NCI-H524 treated with DMSO at 0.1 percent for 48 hours (cell line): ENCODE measurements around the gene SAGE1.
"Not testable (repeated sequence)": the region's sequence is repeated elsewhere in the genome, so short reads cannot be mapped to it uniquely, and the experiment has no call there.

Experiments used
- DNase-seq: peaks from one replicate; lab custom pipeline; 2025; lab: John Stamatoyannopoulos, UW

The SAGE1 gene

GRCh38 chrX:135893294-135893817 is at the start of gene SAGE1, which contains the start of gene CT45A10:
Gene SAGE1, plus strand, starts transcription at chrX:135893716. Its CDS starts 2,527 bp downstream, at chrX:135896243.
Gene CT45A10, minus strand, starts transcription at chrX:135893444. Its CDS starts 8,100 bp downstream, at chrX:135885344.
- DNase-seq, result no peak

DNA sequence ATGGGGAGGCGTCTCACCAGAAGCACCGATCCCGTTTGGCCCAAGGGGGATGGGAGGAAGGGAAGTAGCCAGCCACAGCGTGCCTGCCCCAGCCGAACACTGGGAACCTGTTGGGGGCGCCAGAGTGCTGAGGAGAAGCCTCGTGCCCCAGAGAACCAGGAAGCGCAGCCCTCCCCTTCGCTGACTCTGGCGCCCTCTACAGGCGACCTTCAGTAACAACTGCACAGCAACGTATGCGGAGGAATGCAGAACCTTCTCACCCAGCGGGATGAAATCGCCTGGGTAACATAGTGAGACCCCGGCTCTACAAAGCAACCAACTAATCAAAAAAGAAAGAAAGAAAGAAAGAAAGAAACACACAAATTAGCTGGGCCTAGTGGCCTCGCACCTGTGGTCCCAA is 39.1 kb upstream of the SAGE1 start, which contains the start of gene CT45A8:
Gene CT45A8 (minus strand): TSS at position 101 of the 400 bp plus-strand sequence. CDS start 3,755 bp downstream, outside the sequence.
- DNase-seq, result not testable (repeated sequence)

GRCh38 chrX:135871712-135872111 is 21.8 kb upstream of the SAGE1 start, which contains the start of gene CT45A9:
Gene CT45A9, minus strand, starts transcription at chrX:135871812. Its CDS starts 3,751 bp downstream, at chrX:135868061.
- DNase-seq, result not testable (repeated sequence)

DNA sequence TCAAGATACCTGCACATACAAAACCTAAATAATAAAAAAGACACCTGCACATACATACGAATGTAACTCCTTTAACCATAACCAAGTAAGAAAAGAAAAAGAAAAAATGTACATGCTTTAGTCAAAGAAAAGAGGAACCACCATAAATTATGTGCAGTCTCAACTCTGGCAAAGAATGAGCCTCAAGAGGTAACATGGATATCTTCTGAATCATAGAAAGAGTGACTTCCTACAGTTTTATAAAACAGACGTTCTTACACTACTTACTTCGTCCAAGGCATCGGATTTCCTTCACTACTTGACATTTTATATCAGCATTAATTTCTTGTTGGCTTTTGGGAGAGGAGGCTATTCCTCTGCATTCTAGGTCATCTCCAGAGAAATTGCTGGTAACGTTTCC is 10.8 kb upstream of the SAGE1 start:
- not testable (repeated sequence) for DNase-seq

DNA sequence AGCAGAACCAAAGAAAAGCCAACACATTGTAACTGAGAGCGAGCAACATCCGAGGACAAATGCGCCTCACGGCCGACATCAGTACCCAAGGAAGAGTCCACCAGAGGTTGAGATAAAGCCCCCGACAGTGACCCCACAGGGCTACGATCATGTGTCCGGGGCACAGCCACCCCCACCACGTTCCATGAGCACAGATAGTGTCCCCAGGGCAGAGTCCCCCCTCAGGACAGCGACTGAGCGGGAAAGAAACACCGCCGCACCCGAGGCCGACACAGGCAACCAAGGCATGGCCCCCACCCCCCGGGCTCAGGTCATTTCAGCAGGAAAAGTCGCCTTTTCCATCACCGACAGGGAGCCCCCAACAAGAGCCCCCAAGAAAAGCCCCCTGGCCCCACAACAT is 5.3 kb upstream of the SAGE1 start:
- DNase-seq, result not testable (repeated sequence)

DNA sequence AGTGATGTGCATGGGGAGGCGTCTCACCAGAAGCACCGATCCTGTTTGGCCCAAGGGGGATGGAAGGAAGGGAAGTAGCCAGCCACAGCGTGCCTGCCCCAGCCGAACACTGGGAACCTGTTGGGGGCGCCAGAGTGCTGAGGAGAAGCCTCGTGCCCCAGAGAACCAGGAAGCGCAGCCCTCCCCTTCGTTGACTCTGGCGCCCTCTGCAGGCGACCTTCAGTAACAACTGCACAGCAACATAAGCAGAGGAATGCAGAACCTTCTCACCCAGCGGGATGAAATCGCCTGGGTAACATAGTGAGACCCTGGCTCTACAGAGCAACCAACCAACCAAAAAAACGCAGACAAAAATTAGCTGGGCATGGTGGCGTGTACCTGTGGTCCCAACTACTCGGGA is 4.5 kb upstream of the SAGE1 start:
- not testable (repeated sequence) for DNase-seq

GRCh38 chrX:135890087-135890585 is 3.4 kb upstream of the SAGE1 start:
- DNase-seq, result no peak

DNA sequence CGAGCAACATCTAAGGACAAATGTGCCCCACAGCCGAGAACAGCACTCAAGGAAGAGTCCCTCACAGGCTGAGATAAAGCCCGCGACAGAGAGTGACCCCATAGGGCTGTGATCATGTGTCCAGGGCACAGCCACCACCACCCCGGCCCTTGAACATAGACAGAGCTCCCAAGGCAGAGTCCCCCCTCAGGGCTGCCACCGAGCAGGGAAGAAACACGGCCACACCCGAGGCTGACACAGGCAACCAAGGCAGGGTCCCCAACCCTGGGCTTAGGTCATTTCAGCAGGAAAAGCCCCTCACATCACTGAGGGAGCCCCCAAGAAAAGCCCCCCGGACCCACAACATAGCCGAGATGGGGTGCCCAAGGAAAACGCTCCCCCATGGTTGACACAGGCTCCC is 735 bp upstream of the SAGE1 start:
- no peak for DNase-seq

DNA sequence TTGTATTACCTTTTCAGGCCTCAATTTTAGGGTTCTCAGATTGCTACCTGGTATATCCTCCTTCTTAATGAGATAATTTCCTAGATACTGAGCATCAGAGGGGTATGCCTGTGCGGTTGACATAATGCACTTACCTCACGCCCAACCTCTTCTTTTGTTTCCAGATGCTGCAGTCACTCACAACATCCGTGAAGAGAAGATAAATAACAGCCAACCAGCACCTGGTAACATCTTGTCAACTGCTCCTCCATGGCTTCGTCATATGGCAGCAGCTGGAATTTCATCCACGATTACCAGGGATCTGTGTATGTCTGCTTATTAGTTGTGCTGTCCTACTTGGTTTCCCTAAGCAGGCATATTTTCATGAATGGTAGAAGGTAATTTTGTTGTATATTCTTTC is 16.7 kb downstream of the SAGE1 start:
- no peak for DNase-seq

DNA sequence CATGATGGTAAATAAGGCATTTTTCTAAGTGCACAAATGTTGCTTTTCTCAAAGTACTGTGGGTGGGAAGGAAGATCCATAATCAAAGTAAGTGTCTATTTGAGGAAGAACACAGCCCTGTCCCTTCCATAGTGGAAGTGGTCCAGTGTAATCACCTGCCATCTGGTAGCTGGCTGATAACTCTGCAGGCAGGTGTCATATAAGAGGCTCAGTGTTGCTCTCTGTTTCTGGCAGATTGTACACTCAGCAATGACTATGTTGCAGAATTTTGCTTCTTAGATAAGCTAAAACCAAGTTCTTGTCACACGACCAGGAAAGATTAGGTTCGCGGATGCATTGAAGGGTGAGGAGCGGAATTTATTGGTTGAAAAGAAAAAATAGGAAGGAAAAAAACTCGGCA is 20.9 kb downstream of the SAGE1 start:
- no peak for DNase-seq

DNA sequence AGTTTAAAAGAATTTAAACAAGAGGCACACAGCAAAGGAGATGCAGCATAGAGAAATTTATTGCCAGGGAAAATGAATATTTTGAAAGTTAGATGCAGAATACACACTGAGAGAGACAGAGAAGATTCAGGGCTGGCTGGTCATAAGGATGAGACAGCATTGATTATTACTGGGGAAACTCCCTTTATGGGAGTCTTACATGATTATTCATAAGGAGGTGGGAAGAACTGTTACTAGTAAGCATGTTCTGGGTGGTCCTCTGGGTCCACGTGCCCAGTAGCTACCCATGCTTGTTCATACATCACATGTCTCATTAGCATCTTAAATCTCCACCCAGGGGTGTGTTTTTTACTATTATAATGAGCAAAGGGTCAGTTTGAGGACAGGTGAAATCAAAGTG is 27.0 kb downstream of the SAGE1 start:
- DNase-seq, result not testable (repeated sequence)

GRCh38 chrX:135923353-135923752 is 29.8 kb downstream of the SAGE1 start:
- DNase-seq, result no peak

- DNase-seq, result no peak
Measured at GRCh38 chrX:135927897-135928296, 34.4 kb downstream of the SAGE1 start.

GRCh38 chrX:135931644-135932487 is 38.4 kb downstream of the SAGE1 start:
- DNase-seq, result no peak

GRCh38 chrX:135944486-135944885 is 51.0 kb downstream of the SAGE1 start:
- no peak for DNase-seq

DNA sequence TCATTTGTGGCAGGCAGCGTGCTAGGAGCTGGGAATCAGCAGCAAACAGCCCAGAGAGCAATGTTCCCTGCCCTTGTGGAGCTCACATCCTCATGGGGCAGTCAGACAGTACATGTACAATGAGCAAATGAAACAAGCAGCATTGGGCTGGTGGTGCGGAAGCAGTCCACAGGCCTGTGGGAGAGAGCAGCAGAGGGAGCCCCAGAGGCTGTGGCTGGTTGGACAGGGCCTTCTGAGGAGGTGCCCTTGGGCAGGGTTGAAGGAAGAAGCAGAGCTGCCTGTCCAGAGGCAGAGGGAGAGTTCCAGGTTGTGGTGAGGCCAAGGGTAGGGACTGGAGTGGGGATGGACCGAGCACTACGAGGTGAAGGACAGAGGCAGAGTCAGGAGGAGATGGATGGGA is 57.8 kb downstream of the SAGE1 start:
- no peak for DNase-seq
